Dermis microvascular lymphatic vessel endothelial cell (primary cell): ENCODE measurements around the gene NXN. TPM values are rescaled to one million over a fixed set of nuclear protein-coding genes. Genes with fewer than 3 reads are reported as not detected.
"Not testable (repeated sequence)": the region's sequence is repeated elsewhere in the genome, so short reads cannot be mapped to it uniquely, and the experiment has no call there.

Experiments
- DNase-seq, 2 donors: peaks; one replicate each; pipeline versions ENCODE4 v3.0.0 to v3.0.0-alpha.2; 2010; ENCODE audit warnings: low read depth in 2 of 2
- total RNA-seq: library from RNA; depleted of rRNA; stranded (reverse); fragments of >200 nt; gene quantifications from 2 replicates; pipeline ENCODE4 v1.2.1, GENCODE V29; 2014

Gene NXN
- total RNA-seq, 1 donor from 2014 or later, result 91.7 TPM

- DNase-seq, result peak; percentile 84 to 90
Measured at GRCh38 chr17:980406-981291, 1.1 kb upstream of the NXN start.

GRCh38 chr17:979212-979538 is 401 bp downstream of the NXN start:
- DNase-seq, result no peak

- DNase-seq, result peak in 1 of 2 donors; percentile 62
Measured at GRCh38 chr17:978103-979093, 1.2 kb downstream of the NXN start.

- DNase-seq, result peak in 1 of 2 donors; percentile 39
Measured at GRCh38 chr17:977166-977565, 2.4 kb downstream of the NXN start.

- DNase-seq, result no peak
Measured at GRCh38 chr17:976312-976711, 3.3 kb downstream of the NXN start.

GRCh38 chr17:975371-975915 is 4.1 kb downstream of the NXN start:
- DNase-seq, result no peak

- DNase-seq, result not testable (repeated sequence)
Measured at GRCh38 chr17:974778-975177, 4.8 kb downstream of the NXN start.

GRCh38 chr17:973053-973452 is 6.5 kb downstream of the NXN start:
- no peak for DNase-seq

- not testable (repeated sequence) for DNase-seq
Measured at GRCh38 chr17:971861-972260, 7.7 kb downstream of the NXN start.

- no peak for DNase-seq
Measured at GRCh38 chr17:970364-970763, 9.2 kb downstream of the NXN start.

- DNase-seq, result peak; percentile 41 to 71
Measured at GRCh38 chr17:969811-970355, 9.7 kb downstream of the NXN start.

GRCh38 chr17:968812-969730 is 10.5 kb downstream of the NXN start:
- no peak for DNase-seq

- DNase-seq, result no peak
Measured at GRCh38 chr17:967122-967521, 12.5 kb downstream of the NXN start.

GRCh38 chr17:965311-965989 is 14.1 kb downstream of the NXN start:
- DNase-seq, result no peak

GRCh38 chr17:964876-965275 is 14.7 kb downstream of the NXN start:
- DNase-seq, result no peak

GRCh38 chr17:962670-963069 is 16.9 kb downstream of the NXN start:
- DNase-seq, result no peak

- DNase-seq, result no peak
Measured at GRCh38 chr17:962166-962565, 17.4 kb downstream of the NXN start.

GRCh38 chr17:958712-959451 is 20.7 kb downstream of the NXN start:
- no peak for DNase-seq

- DNase-seq, result no peak
Measured at GRCh38 chr17:957856-958421, 21.6 kb downstream of the NXN start.
